Upper lobe of right lung (tissue), 1 donor: ENCODE results near the gene DAB1. TPM values are rescaled to one million over a fixed set of nuclear protein-coding genes. Genes with fewer than 3 reads are reported as not detected.

Experiments
- ATAC-seq: fragments of 200-7000 bp; cut with Tn5 transposase; one replicate; pipeline ENCODE4 v1.9.1; 2020; ENCODE audit warnings: mild to moderate bottlenecking, moderate library complexity
- DNase-seq: peaks from one replicate; pipeline ENCODE4 v3.0.0-alpha.2; 2020
- H3K27ac ChIP-seq: fragments of 200-600 bp; one replicate; pipeline ENCODE4 v1.8.0; 2022
- H3K27me3 ChIP-seq: fragments of 200-600 bp; one replicate; pipeline ENCODE4 v1.8.0; 2022; ENCODE audit warnings: mild to moderate bottlenecking
- H3K36me3 ChIP-seq: fragments of 200-600 bp; one replicate; pipeline ENCODE4 v1.8.0; 2022
- H3K4me1 ChIP-seq: fragments of 200-600 bp; one replicate; pipeline ENCODE4 v1.8.0; 2022
- H3K4me3 ChIP-seq: fragments of 200-600 bp; one replicate; pipeline ENCODE4 v1.8.0; 2022; ENCODE audit warnings: mild to moderate bottlenecking
- H3K9me3 ChIP-seq: fragments of 200-600 bp; one replicate; pipeline ENCODE4 v1.8.0; 2022
- CTCF ChIP-seq: fragments of 200-600 bp; IDR thresholded peaks from one replicate; pipeline ENCODE4 v1.8.0; 2022; ENCODE audit warnings: antibody characterized with exemption
- intact Hi-C: fragments of 100-400 bp; cut with DNase I; formaldehyde crosslinking; loops from one replicate; pipeline ENCODE4 v1.11.0; 2022
- total RNA-seq: library from RNA; stranded (reverse); fragmentation: NEBNext Ultra II Directional; extraction: Animal tissue kit (Norgen Biotek cat#: 25700); gene quantifications from one replicate; pipeline ENCODE4 v1.2.1, GENCODE V29; 2021
- donor health status: DM: no; HTN: yes; CAD: no; lungs with severe emphysema.

The DAB1 gene
- total RNA-seq, 1 donor from 2014 or later, result 0.29 TPM

- Histone ChIP-seq H3K4me3 (no peak overlapping the region), H3K36me3 (no peaks in the 10 kb centered on the region), H3K27ac (no peak overlapping the region), H3K9me3 (no peaks in the 10 kb centered on the region), H3K4me1 (no peaks in the 10 kb centered on the region), H3K27me3 (no peaks in the 10 kb centered on the region)
- ATAC-seq, result no peak
- intact Hi-C loops, result no loop called here
- no peak for DNase-seq
- no peak for TF ChIP-seq CTCF
Observed at GRCh38 chr1:57218487-57219079, 205.3 kb downstream of the DAB1 start.

- ATAC-seq (no peak), DNase-seq (no peak)
- intact Hi-C loops, result no loop called here
- no peaks in the 10 kb centered on the region for H3K9me3 ChIP-seq
- no peaks in the 10 kb centered on the region for H3K4me1 ChIP-seq
- no peaks in the 10 kb centered on the region for H3K36me3 ChIP-seq
- no peak overlapping the region for H3K4me3 ChIP-seq
- H3K27ac ChIP-seq, result no peak overlapping the region
- TF ChIP-seq CTCF, result no peak
- H3K27me3 ChIP-seq, result no peaks in the 10 kb centered on the region
Observed at GRCh38 chr1:57217905-57218304, 206.0 kb downstream of the DAB1 start.

- intact Hi-C loops, result no loop called here
- no peak for TF ChIP-seq CTCF
- H3K27ac ChIP-seq, result no peak overlapping the region
- no peak overlapping the region for H3K4me3 ChIP-seq
- H3K9me3 ChIP-seq, result no peaks in the 10 kb centered on the region
- DNase-seq, result no peak
- no peaks in the 10 kb centered on the region for H3K27me3 ChIP-seq
- no peak for ATAC-seq
- no peaks in the 10 kb centered on the region for H3K36me3 ChIP-seq
- H3K4me1 ChIP-seq, result no peaks in the 10 kb centered on the region
Observed at GRCh38 chr1:57214951-57215575, 208.8 kb downstream of the DAB1 start.

- no peaks in the 10 kb centered on the region for H3K9me3 ChIP-seq
- H3K27ac ChIP-seq, result no peak overlapping the region
- H3K4me3 ChIP-seq, result no peak overlapping the region
- no peak for DNase-seq
- no peaks in the 10 kb centered on the region for H3K4me1 ChIP-seq
- no peaks in the 10 kb centered on the region for H3K36me3 ChIP-seq
- H3K27me3 ChIP-seq, result no peaks in the 10 kb centered on the region
- no peak for ATAC-seq
- intact Hi-C loops, result no loop called here
- TF ChIP-seq CTCF, result no peak
Observed at GRCh38 chr1:57210881-57211280, 213.0 kb downstream of the DAB1 start.

- intact Hi-C loops, result no loop called here
- H3K27ac ChIP-seq, result no peak overlapping the region
- DNase-seq (no peak), ATAC-seq (no peak)
- no peaks in the 10 kb centered on the region for H3K27me3 ChIP-seq
- H3K36me3 ChIP-seq, result no peaks in the 10 kb centered on the region
- H3K4me1 ChIP-seq, result no peaks in the 10 kb centered on the region
- TF ChIP-seq CTCF, result no peak
- no peak overlapping the region for H3K4me3 ChIP-seq
- H3K9me3 ChIP-seq, result no peaks in the 10 kb centered on the region
Observed at GRCh38 chr1:57209495-57209894, 214.4 kb downstream of the DAB1 start.
